Glutamatergic neuron (in vitro differentiated cells): Measurements from ENCODE around the gene RNF7. TPM values are rescaled to one million over a fixed set of nuclear protein-coding genes. Genes with fewer than 3 reads are reported as not detected.
A peak's percentile ranks its signal among the peaks of the same experiment; 100 is the strongest.

Experiments used
- DNase-seq: peaks from one replicate; pipeline ENCODE4 v3.0.0; 2022
- H3K27ac Mint-ChIP-seq: one replicate; pipeline ENCODE4 v1.8.0; 2020; ENCODE audit warnings: mild to moderate bottlenecking, mixed read lengths, inconsistent platforms; ENCODE audit not compliant: unreplicated experiment
- H3K27me3 Mint-ChIP-seq: one replicate; pipeline ENCODE4 v1.8.0; 2020; ENCODE audit warnings: mild to moderate bottlenecking, moderate library complexity, mixed read lengths, inconsistent platforms; ENCODE audit not compliant: unreplicated experiment
- H3K36me3 Mint-ChIP-seq: one replicate; pipeline ENCODE4 v1.8.0; 2020; ENCODE audit warnings: mild to moderate bottlenecking, mixed read lengths, inconsistent platforms; ENCODE audit not compliant: unreplicated experiment
- H3K4me1 Mint-ChIP-seq: one replicate; pipeline ENCODE4 v1.8.0; 2020; ENCODE audit warnings: mild to moderate bottlenecking, low read depth, mixed read lengths, inconsistent platforms; ENCODE audit not compliant: unreplicated experiment
- H3K4me3 Mint-ChIP-seq: one replicate; pipeline ENCODE4 v1.8.0; 2020; ENCODE audit warnings: mild to moderate bottlenecking, mixed read lengths, inconsistent platforms; ENCODE audit not compliant: unreplicated experiment
- H3K9me3 Mint-ChIP-seq: one replicate; pipeline ENCODE4 v1.8.0; 2020; ENCODE audit warnings: mild to moderate bottlenecking, moderate library complexity, mixed read lengths, inconsistent platforms; ENCODE audit not compliant: unreplicated experiment
- CTCF ChIP-seq: fragments of 200-600 bp; sonication (generic); IDR thresholded peaks from one replicate; pipeline ENCODE4 v1.5.0; 2021; ENCODE audit not compliant: partially characterized antibody, unreplicated experiment
- total RNA-seq: library from RNA; stranded (reverse); fragmentation: NEBNext Ultra II Directional; extraction: Animal tissue kit (Norgen Biotek cat#: 25700); gene quantifications from one replicate; pipeline ENCODE4 v1.2.1, GENCODE V29; 2021; ENCODE audit not compliant: unreplicated experiment

Gene RNF7
- total RNA-seq, 1 donor from 2014 or later: 95.0 TPM

GRCh38 chr3:141739731-141740130 lies 1.6 kb downstream of the RNF7 start:
- Mint-ChIP-seq H3K27ac (no peak overlapping the region), H3K4me1 (peaks cover 10% of the 10 kb centered on the region), H3K9me3 (peaks cover 2% of the 10 kb centered on the region), H3K4me3 (peak overlapping the region; percentile 89), H3K36me3 (no peaks in the 10 kb centered on the region), H3K27me3 (no peaks in the 10 kb centered on the region)
- DNase-seq: no peak
- no peak for TF ChIP-seq CTCF

GRCh38 chr3:141740349-141740748 lies 2.3 kb downstream of the RNF7 start:
- no peak overlapping the region for H3K27ac Mint-ChIP-seq

GRCh38 chr3:141743305-141743704 lies 5.2 kb downstream of the RNF7 start:
- Mint-ChIP-seq H3K27ac (no peak overlapping the region), H3K4me1 (peaks cover 8% of the 10 kb centered on the region), H3K9me3 (no peaks in the 10 kb centered on the region), H3K4me3 (no peak overlapping the region), H3K36me3 (no peaks in the 10 kb centered on the region), H3K27me3 (no peaks in the 10 kb centered on the region)
- no peak for TF ChIP-seq CTCF
- no peak for DNase-seq

More at GRCh38 chr3:141740349-141740748, 2.3 kb downstream of the RNF7 start:
- no peak for DNase-seq
- H3K36me3 Mint-ChIP-seq: no peaks in the 10 kb centered on the region
- H3K4me3 Mint-ChIP-seq: peak overlapping the region; percentile 89
- no peak for TF ChIP-seq CTCF
- H3K27me3 Mint-ChIP-seq: no peaks in the 10 kb centered on the region
- H3K4me1 Mint-ChIP-seq: peaks cover 10% of the 10 kb centered on the region
- peaks cover 2% of the 10 kb centered on the region for H3K9me3 Mint-ChIP-seq

DNA sequence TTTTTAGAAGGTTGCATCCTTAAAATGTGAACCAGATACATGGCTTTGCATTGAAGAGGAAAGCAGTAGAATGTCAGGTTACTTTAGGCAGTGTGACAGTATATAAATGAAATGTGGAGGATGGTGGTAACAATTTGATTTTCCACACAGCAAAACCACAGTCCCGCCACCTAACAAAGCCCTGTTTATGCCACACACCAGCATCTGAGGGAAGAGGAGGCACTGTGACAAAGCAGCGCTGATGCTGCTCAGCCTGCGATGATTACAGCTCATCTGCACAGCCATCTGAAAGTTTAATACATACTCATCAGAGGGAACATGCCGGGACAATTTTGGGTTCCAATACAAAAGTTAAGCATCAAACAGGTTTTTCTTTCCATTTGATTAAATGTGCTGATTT lies 8.9 kb downstream of the RNF7 start:
- peaks cover under 1% of the 10 kb centered on the region for H3K4me1 Mint-ChIP-seq
- no peak for DNase-seq
- H3K9me3 Mint-ChIP-seq: no peaks in the 10 kb centered on the region
- H3K27ac Mint-ChIP-seq: no peak overlapping the region
- TF ChIP-seq CTCF: no peak
- H3K4me3 Mint-ChIP-seq: no peak overlapping the region
- H3K27me3 Mint-ChIP-seq: no peaks in the 10 kb centered on the region
- H3K36me3 Mint-ChIP-seq: no peaks in the 10 kb centered on the region

DNA sequence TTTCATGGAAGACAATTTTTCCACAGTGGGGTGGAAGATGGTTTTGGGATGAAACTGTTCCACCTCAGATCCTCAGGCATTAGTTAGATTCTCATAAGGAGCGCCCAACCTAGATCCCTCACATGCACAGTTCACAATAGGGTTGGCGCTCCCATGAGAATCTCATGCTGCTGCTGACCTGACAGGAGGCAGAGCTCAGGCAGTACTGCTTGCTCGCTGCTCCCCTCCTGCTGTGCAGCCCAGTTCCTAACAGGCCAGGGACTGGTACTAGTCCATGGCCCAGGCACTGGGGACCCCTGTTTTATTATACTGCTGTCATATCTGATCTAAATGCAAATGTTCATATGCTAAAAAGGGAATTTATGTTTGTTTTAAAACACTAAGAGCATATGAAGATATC lies 15.3 kb downstream of the RNF7 start:
- no peak for TF ChIP-seq CTCF
- Mint-ChIP-seq H3K4me1 (peaks cover 3% of the 10 kb centered on the region), H3K9me3 (no peaks in the 10 kb centered on the region), H3K27me3 (no peaks in the 10 kb centered on the region), H3K36me3 (no peaks in the 10 kb centered on the region), H3K4me3 (no peak overlapping the region), H3K27ac (no peak overlapping the region)
- peak; percentile 51 for DNase-seq
